GM12873 (cell line): ENCODE results near the gene OTUD6A.

ENCODE experiments used
- CTCF ChIP-seq: IDR thresholded peaks from 2 replicates; pipeline ENCODE4 v1.5.1; 2012; ENCODE audit warnings: low read depth, mild to moderate bottlenecking, moderate library complexity, low read length, control low read depth; ENCODE audit not compliant: insufficient read depth; ENCODE audit errors: missing control alignments

The OTUD6A gene

GRCh38 chrX:70079297-70079696, 17.0 kb downstream of the OTUD6A start:
- TF ChIP-seq CTCF, result no peak

GRCh38 chrX:70079870-70080269, 17.6 kb downstream of the OTUD6A start:
- no peak for TF ChIP-seq CTCF

- no peak for TF ChIP-seq CTCF
Measured at GRCh38 chrX:70082723-70083122, 20.5 kb downstream of the OTUD6A start.

- TF ChIP-seq CTCF, result no peak
Measured at GRCh38 chrX:70084592-70085240, 22.5 kb downstream of the OTUD6A start.

- no peak for TF ChIP-seq CTCF
Measured at GRCh38 chrX:70087857-70088630, 25.8 kb downstream of the OTUD6A start.

- no peak for TF ChIP-seq CTCF
Measured at GRCh38 chrX:70088751-70089150, 26.5 kb downstream of the OTUD6A start.

- no peak for TF ChIP-seq CTCF
Measured at GRCh38 chrX:70089604-70090297, 27.5 kb downstream of the OTUD6A start.
